Suppressor macrophage treated with lipopolysaccharide for 4 hours (primary cell): ENCODE results near the gene ITFG1.

Source experiments
- DNase-seq: peaks from one replicate; pipeline ENCODE4 v3.0.0-alpha.2; 2020

Gene ITFG1

DNA sequence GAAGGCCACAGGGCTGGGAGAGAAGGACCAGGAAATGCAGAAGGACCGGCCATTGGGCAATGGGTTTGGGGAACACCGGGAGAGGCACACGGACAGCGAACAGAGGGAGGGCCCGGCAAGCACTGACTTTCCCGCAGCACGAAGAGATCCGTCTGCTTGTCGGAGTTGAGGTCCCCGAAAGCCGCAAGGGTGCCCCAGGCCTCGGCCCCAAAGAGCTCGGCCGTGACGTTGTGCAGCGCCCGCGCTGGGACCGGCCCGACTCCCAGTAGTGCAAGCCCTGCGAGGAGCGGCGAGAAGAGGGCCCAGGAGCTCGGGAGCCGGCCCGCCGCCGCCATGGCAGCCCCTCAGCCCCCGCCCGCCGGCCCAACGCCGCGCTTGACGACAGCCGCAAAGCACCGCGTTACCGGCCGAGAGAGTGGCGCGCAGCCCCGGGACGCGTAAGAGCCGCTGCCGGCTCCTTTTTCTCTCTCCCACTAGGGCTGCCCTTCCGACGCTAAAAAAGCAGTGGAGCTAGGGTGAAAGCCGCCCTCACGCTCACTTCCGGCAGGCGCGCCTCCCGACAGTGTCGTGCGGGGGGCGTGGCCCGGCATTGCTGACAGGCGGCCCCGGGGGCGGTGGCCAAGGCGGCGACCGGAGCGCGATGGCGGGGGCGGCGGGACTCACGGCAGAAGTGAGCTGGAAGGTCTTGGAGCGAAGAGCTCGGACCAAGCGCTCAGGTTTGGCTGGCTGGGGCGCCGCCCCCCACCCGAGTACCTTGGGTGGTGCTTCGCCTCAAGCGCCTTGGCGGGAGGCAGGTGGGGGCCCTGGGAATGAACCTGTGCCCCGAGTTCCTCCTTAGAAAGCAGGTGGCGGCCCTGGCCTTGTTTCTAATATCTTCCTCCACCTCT lies at the start of gene ITFG1, which contains the start of gene PHKB:
ITFG1 (minus strand) TSS at position 353 of the 887 bp plus-strand sequence; CDS start at position 335, 18 bp downstream.
PHKB (plus strand) TSS at position 621 of the 887 bp plus-strand sequence; CDS start at position 641, 20 bp downstream.
- peak; percentile 93 for DNase-seq

DNA sequence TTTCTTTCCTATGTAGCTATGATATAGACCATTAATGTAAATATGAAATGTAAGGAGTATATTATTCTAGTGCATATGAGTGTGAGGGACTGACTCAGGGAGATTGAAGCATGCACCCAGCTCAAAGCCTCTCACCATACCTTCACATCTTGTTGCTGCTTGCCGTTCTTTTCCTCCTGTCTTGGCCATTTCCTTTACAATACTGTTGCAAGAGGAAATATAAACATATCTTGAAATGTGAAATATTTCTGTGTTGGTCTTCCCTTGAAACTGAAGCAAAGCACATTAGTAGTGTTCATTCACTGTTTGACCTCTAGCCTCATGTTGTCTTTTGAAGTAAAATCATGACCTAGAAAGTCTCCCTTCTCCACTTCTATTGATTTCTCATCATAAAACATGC lies 46.8 kb upstream of the ITFG1 start:
- no peak for DNase-seq

DNA sequence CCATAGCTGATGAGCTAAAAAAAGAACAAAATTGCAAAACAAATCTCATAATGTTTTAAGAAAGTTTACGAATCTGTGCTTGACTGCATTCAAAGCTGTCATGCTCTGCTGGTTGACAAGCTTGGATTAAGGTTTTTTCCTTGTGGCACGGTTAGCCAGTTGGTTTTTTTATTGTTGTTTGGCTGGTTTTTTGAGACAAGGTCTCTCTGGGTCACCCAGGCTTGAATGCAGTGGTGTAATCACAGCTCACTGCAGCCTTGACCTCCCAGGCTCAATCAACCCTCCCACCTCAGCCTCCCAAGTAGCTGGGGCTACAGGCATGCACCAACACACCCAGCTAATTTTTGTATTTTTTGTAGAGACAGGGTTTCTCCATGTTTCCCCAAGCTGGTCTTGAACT lies 45.9 kb upstream of the ITFG1 start:
- no peak for DNase-seq

DNA sequence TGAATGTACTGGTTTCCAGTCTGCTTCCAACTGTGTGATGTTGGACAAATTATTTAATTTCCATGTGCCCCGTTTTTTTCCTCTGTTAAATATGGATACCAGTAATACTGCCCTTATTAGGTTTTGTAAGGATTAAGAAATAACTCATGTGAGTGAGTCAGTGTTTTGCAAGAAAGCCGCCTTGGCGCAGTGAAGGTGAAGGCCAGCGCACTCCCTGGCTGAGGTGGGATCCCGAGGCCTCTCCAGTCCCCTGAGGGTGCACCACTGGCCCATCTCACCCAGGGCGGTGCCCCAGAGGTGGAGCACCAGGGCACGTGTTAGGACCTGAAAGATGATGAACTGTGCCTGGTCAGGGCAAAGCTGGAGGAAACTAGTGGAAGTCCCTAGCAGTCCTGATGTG lies 43.7 kb upstream of the ITFG1 start:
- no peak for DNase-seq

DNA sequence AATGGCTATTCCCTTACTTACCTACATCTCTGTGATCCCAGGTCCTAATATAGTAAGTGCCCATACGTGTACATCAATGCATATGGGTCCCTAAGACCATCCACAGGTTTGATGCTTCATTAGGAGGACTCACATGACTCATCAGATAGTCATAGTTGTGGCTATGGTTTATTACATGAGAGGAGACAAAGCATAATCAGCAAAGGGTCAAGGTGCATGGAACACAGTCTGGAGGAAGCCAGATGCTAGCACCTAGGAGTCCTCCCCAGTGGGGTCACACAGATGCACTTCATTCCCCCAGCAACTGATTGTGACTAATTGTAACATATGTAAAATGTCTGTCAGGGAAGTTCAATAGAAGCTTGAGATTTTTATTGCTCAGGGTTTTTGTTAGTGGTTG lies 43.1 kb upstream of the ITFG1 start:
- DNase-seq: no peak

DNA sequence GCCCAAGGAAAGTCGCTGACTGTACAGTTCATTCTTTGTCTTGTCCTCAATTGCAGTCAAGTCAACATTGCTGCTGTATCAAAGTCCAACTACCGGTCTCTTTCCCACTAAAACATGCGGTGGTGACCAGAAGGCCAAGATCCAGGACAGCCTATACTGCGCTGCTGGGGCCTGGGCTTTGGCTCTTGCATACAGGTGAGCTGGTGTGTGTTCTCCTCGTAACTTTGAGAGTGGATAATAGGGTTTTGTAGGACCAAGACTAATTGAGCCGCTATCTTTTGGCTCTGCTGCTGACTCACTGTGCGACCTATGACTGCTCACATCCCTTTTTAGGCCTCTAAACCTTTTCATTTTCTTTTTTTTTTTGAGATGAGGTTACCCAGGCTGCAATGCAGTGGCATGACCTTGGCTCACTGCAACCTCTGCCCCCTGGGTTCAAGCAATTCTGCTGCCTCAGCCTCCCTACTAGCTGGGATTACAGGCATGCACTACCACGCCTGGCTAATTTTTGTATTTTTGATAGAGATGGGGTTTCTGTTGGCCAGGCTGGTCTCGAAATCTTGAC lies 38.9 kb upstream of the ITFG1 start:
- DNase-seq: no peak

DNA sequence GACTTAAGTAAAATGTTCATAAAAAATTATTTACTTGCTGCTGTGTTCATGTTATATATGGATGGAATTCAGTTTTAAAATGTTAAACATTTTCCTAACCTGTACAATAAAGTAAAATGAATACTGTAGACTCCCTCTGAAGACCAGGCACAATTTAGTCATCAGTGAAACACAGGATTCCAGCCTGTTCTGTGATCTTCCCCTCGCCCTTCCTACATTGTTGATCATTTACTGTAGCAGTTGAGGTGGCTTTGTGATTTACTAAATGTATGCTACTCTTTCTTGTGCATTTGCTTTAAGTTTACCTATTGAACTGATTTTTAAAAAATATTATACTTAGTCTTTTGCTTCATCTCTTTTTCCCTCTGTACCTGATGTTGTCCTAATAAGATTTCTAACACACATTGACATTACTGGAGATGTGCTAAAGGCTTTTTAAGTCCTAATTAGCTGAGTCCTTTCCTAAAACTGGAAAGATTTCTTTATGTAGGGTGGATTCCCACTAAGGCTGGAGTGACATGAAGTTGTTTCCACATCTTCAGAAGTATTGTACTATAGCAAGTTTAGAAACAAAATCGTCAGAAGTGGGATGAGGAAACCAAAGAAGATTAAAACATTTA lies 38.3 kb upstream of the ITFG1 start:
- DNase-seq: no peak

DNA sequence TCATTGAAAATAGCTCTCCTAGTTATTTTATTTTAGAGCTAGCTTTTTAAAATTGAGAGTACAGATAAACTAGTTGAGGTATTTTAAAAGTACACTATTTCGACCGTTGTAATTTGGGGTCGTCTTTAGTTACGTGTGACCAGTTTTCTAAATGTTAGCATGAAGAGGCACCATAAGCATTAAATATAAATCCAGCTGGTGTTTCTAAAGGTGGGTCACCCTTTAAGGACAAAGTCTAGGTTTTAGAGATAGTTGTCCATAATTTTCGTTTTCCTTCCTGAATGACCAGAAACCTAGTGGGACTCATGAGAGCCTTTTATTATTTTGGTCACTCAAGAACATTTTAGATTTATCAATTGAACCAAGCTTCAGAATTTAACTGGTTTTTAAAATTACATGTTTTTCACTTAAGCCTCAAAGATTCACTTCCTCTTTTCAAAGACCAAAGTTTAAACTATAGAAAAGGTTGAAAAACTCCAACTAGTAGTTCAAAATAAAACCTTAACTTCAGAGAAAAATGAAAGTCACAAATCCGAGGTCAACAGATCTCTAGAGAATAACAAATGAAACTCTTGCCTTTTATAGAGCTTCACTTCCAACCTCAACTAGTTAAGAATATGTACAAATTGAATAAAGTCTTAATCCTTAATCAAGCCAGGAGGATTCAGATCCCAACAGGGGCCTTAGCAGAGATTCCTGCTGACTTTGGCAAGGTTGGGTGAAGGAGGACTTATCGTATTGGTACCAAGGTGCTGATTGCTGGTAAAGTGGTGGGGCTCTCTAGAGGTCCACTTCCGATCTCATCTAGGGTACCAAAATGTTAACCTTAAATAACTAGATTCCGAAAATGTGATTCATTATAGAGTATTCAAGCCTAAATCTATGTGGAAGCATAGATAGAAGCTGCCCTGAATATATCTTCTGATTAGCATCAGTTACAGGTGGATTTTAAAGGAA lies 32.8 kb upstream of the ITFG1 start:
- DNase-seq: peak; percentile 52

DNA sequence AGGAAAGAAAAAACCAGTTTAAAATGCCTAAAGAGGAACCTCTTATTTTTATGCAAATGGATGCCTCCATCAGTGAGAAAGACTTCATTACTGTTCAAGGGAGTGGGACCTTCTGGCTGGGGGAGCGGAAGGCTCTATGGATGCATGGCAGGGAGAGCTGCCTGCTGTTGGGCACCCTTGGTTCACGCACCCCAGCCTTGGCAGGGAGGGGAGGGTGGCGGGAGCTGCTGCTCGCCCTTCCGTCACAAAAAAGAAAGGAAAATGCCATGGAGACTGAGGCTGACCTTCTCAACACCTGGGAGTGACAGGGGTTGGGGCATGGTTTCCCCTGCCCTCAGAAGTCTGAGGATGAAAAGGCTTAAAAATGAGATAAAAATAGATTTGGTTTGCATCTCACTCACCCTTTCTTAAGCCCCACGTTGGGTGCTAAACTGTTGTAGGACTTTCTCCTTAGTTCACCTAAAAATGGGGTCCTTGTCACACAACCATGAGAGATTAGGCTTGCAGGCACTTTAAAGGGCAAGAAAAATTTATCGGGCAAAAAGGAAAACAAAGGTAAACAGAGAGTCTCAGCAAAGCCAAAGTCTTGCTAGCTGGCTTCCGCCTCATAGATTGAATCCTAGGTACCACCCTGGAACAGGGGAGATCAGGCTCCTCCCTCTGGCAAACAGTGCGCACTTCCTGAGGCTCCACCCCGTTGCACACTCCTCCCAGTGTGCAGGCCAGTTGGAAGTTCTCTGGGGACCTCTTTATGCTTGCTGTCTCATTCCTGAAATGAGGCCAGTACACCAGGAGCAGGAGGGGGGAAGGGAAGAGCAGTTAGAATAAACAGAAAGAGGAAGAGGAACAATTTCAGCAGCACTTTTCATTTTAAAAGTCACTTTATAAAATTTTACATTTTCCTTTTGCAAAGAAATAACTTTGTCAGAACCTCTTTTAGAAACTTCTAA lies 31.8 kb upstream of the ITFG1 start:
- peak; percentile 87 for DNase-seq

DNA sequence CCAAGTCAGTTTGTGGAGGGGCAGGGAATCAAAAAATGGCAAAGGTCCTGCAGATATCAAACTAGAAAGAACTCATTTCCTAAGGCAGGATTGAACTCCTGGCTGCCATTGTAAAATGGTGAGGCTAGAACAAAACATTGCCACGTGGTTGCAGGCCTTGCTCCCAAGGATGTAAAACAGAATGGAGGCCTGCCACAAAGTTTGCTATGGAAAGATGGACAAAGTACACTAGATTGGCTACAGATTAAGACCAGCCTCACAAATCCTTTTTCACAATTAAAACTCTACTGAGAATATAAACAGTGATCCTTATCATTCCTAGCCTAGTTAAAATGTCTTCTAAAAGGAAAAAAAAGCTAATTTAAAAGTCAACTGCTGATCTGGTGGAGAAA lies 31.2 kb upstream of the ITFG1 start:
- DNase-seq: no peak

DNA sequence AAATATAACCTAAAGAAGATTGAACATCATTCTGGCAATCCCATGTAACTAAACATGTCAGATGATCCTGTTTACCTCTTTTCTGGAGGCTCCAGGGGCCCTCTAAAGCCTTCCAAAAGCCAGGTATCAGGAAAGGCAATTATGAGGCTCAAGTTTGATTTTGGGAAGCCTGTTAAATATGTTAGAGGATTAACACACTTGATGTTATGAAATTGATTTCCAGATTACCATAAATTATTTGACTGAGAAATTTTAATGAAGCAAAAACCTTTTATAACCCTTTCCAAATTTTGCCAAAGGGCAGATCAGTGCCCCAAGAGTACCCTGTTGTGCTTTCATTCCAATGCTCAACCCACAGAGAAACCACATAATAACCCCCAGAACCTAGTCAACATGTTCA lies 29.6 kb upstream of the ITFG1 start:
- no peak for DNase-seq

DNA sequence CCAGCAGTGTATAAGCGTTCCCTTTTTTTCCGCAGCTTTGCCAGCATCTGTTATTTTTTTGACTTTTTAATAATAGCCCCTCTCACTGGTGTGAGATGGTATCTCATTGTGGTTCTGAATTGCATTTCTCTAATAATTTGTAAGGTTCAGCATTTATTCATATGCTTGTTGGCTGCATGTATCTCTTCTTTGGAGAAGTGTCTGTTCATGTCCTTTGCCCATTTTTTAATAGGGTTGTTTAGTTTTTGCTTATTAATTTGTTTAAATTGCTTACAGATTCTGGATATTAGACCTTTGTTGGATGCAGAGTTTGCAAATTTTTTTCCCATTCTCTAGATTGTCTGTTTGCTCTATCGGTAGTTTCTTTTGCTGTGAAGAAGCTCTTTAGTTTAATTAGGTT lies 27.2 kb upstream of the ITFG1 start:
- DNase-seq: no peak

DNA sequence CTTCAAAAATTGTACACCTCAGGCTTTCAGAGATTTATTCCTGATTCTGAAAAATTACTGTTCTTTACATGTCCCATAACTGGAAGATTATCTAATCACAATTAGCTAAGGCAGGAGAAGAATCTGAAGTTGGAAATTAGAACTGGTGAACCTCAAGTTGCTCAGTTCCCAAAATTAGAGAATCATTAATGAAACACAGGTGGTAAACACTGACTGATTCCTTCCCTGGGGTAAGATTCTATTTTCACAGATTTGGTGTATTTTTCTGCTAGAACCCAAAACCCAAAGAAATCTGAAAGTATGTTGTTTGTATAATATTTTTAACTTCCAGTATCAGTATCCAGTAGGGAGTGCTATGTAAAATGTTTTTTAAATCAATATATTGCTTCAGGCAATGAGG lies 26.0 kb upstream of the ITFG1 start:
- no peak for DNase-seq

DNA sequence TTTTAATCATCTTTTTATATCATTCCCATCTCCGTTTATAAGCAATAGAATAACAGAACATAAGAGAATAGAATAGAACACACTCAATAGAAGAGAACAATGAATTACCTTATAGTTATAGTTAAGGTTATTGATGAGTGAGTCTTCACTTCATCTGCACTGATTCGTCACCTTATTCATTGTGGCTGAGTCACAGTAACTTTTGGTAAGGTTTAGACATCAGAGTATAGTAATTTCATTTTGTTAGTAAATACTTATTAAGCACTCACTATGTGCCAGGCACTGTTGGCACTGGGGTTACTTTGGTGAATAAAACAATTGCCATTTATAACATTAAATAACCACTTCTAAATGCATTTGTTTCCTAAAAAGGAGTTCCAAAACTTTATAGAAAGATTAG lies 22.8 kb upstream of the ITFG1 start:
- DNase-seq: no peak

DNA sequence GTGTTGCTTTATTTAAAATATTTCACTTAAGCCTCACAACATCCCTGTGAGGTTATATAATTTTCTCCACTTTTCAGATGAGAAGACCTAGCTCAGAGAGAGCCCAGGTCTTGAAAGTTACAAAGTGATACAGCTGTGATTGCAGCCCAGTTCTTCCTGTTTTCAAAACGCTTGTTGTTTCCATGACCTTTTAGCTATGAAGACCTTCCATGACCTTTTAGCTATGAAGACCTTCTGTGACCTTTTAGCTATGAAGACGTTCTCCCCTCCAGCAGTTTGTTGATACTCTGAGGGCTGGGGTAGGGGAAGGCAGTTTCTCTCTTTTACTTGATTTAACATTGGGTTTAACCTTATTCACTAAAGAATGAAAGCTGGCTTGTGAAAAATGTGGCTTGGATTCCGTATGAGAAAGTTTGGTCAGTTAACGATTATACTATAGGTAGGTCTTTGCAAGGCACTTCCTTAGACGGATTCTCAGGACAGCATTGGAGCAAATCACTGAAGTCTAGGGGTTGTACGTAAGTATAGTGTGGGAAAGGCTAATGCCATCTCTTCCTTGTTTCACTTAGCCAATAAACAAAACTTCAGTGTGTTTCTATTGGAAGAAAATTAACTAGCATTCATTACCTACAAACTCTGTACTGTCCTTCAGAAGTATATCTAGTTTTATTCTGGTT lies 21.0 kb upstream of the ITFG1 start:
- DNase-seq: peak; percentile 21

DNA sequence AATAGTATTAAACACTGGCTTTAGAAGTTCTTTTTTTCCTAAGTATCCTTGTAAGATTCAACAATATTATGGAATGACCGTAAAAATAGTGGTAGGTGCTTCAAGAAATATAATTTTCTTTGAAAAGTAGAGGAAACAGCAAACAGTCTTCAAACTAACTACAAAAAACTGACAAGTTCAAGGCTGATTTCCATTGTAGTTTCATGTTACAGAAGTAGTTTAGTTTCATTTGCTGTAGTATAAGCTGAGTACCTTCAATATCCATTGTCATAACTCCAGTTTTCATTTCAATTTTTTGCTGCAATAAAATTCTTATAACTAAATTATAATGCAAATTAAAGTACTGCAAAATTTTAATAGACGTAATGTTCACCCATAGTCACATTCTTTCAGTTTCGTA lies 19.5 kb upstream of the ITFG1 start:
- DNase-seq: no peak

DNA sequence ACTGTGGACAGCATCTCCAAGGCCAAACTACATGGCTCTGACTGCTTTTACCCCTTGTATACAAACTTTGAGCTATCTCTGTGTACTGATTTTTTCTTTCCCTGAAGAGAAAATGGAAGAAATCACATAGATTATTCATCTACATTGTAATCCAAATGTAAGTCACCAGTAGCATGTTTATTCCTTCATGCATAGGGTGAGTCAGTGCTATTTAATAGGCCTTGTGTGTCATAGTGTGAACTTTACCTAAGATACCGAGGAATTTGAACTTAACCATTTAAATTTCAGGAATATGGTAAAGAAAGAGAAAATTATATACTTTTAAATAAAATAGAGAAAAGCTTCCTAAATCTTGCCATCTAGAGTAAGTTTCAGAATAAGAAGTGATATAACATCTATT lies 16.8 kb upstream of the ITFG1 start:
- no peak for DNase-seq

DNA sequence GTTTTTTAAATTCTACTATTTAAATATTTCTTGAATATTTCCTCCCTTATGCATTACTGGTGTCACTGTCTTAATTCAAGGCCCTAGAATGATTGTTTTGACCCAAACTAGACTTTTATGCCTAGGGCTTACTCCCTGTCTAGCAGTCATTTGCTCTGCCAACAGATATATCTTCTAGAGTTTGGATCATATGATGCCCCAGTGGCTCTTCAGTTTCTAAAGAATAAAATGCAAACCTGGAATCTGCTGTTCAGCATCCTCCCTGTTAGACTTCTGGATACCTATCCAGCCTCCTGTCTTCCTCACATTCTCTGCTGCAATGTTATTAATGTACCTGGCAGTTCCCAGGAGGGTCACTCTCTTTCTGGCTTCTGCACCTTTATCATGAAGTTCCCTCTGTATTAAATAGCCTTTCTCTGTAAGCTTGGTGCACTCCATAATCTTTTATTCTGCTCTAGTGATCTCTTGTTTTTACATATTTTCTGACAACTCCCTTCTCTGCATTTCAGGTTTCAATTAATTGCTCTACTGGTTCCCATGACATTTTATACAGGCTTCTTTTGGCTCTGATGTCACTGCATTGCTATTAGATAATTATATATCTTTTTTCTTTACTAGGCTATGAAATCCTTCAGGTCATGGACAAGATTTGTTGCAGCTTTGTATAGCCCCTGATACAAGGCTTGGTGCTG lies 15.9 kb upstream of the ITFG1 start:
- no peak for DNase-seq

DNA sequence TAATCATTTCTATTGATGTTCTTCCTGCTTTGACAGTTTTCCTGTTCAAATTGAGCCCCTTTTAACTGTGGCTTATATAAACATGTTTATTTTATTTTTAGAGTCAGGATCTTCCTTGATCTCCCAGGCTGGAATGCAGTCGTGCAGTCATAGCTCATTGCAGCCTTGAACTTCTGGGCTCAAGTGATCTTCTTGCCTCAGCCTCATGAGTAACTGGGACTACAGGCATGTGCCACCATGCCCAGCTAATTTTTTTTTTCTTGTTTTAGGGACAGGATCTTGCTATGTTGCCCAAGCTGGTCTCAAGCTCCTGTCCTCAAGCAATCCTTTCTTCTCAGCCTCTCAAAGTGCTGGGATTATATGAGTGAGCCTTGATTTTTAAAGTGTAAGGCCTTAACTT lies 14.9 kb upstream of the ITFG1 start:
- DNase-seq: no peak

DNA sequence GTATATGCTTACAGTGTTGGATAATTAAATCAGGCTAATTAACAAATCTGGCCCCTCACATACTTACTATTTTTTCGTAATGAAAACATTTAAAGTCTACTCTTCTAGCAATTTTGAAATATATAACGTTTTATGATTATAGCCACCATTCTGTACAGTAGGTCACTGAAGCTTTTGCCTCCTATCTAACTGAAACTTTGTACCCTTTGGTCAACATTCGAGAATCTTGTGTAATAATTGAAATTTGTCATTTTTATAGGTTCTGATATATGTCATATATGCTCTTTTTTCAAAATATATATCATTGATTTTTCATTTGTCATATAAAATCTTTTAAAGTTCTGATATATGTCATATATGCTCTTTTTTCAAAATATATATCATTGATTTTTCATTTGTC lies 12.9 kb upstream of the ITFG1 start:
- DNase-seq: no peak
